ENCODE data around the gene PPP1R7.
A peak's percentile ranks its signal among the peaks of the same experiment; 100 is the strongest.

Gene PPP1R7

DNA sequence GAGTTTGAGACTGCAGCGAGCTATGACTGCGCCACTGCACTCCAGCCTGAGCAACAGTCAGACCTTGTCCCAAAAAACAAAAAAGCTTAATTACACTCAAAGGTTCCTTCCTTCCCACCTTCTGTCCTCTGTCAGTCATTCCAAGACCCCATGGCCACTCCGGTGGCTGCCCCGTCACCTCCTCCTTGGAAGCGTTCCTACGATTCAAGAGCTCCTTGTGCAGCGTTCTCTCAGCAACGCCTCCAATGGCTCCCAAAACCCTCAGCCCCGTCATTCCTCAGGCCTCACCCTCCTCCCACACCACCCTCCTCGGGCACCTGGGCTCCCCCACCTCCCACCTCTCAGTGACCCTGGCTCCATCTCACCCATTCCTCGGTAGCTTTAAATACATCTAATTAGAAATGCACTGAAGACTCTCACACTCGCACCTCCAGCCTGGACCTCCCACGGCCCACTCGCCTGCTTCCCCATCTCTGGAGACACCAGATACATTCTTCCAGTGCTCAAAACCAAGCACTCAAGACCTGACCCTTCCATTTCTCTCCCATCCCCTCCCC lies 9.0 kb upstream of the PPP1R7 start:
- DNase-seq, result no peak

DNA sequence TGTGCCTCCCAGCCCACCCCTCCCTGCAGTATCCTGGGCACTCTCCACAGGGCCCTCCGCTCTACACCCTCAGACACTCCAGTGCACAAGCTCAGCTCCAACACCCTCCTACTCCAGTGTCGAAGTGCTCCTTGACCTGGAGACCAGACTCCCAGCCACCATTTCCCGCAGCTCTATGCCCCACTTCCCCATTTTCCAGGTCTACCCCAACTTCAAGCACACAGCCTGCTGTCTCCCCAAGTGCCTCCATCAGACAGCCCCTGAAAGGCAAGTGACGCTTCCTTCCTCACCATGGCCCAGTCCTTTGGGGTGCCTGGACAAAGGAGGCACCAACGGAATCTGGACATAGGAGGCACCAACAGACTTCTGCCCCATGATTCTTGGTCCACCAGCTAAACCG lies 8.2 kb upstream of the PPP1R7 start:
- DNase-seq, result no peak

DNA sequence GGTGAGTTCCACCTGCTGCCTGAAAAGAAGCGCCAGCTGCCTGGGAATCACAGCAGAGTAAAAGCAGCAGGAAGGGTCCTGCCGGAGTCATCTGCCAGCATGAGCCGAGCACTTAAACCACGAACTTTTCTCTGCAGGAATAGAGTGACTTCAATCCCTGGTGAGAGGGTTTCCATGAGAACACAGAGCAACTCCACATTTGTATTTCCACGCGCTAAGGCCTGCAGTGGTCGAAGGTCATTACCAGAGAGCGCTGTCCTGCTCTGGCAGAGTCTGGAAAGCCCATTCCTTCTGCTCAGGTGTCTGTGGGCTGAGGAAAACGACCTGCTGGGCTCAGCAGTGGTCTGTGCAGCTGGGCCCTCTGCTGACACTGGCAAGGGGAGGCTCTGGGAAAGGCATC lies 7.7 kb upstream of the PPP1R7 start:
- DNase-seq, result no peak

DNA sequence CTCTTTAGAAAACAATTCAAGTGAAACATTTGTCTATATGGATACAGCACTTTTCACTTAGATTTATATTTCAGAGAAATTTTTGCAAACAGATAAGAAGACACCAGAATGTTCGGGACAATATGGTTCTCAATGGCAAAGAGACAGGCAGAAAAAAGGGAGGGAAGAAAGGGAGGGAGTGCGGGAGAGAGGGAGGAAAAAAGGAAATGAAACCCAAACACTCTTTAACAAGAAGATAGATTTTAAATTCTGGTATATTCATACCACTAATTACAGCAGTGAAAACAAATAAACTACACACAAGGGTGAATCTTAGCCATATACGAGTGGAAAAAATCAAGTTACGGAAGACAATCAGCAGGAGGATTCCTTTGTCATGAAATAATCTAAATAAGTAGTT lies 4.0 kb upstream of the PPP1R7 start:
- no peak for DNase-seq

DNA sequence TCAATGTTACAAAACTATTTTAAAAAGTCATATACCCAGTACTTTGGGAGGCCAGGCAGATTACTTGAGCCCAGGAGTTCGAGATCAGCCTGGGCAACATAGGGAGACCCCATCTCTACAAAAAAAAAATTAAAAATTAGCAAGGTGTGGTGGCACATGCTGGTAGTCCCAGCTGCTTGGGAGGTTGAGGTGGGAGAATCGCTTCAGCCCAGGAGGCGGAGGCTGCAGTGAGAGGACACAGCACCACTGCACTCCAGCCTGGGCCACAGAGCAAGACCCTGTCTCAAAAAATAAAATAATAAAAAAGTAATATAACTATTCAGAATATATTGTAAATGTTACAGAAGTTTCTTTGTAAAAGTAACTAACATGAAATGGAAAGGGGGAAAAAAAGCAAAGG lies 2.9 kb upstream of the PPP1R7 start:
- DNase-seq, result no peak

DNA sequence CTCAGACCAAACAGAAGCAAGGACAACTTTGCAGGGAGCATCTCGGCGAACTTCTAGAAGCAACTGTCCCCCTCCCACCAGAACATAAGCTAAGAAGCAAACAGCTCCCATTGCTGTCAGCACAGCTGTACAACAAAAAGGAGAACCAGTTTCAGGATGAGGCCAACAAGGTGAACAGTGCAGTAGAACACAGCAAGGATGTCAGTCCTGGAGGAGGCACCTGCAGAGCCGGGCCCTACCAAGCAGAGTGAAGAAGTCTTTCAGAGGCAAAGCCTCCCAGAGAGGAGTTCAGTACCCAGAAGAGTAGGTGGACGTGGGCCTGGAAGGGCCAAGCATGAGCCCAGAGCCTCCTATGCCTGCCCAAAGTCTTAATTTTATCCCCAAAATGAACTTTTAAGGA lies 2.0 kb upstream of the PPP1R7 start:
- DNase-seq, result no peak

DNA sequence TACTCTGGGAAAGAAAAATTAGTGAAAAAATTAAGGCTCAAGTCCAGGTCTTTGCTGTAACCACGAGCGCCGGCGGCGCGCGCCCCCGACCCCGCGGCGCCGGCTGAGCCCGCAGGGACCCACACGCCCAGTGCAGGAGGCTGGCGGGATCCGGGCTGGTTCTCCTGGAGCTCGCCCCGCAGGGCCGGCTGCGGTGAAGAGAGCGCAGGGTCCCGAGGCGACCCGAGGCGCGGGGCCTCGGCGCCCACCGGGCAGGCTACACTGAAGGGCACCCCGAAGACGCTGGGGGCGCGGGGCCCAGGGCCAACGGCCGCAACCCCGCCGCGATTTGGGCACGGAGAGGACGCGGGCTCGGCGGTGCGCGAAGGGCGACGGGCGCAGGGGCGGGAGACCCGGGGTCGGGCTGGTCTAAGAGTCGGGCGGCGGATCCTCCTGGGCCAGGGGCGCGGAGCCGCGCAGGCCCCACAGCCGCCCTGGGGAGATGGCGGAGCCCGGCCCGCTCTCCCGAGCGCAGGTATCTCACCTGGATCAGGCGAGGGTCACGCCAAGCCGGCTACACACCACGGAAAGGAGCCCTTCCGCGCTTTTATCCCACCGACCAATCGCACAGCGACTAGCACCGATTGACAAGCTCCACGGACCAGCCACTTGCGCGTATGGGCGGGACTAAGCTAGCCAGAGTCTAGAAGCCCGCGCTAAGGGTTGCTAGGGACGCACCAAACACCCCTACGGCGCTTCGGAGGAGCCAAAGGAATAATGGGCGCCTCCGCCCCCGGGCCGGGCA lies 1.2 kb upstream of the PPP1R7 start, which contains the start of gene PASK:
PASK (minus strand) TSS at position 582 of the 784 bp plus-strand sequence. CDS start 6,440 bp downstream, outside the sequence.
- peak; percentile 96 for DNase-seq

DNA sequence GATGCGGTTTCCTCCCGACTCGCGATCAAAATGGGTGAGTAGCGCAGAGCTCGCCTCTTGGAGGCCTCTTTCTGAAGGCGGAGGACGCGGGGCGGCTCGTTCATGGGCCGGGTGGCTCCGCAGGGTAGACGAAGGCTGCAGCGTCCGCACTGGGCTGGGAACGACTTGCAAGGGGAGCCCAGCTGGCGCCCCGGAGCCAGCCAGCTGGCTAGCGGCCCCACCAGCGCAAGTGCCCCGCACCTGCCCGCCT lies 667 bp upstream of the PPP1R7 start:
- no peak for DNase-seq

DNA sequence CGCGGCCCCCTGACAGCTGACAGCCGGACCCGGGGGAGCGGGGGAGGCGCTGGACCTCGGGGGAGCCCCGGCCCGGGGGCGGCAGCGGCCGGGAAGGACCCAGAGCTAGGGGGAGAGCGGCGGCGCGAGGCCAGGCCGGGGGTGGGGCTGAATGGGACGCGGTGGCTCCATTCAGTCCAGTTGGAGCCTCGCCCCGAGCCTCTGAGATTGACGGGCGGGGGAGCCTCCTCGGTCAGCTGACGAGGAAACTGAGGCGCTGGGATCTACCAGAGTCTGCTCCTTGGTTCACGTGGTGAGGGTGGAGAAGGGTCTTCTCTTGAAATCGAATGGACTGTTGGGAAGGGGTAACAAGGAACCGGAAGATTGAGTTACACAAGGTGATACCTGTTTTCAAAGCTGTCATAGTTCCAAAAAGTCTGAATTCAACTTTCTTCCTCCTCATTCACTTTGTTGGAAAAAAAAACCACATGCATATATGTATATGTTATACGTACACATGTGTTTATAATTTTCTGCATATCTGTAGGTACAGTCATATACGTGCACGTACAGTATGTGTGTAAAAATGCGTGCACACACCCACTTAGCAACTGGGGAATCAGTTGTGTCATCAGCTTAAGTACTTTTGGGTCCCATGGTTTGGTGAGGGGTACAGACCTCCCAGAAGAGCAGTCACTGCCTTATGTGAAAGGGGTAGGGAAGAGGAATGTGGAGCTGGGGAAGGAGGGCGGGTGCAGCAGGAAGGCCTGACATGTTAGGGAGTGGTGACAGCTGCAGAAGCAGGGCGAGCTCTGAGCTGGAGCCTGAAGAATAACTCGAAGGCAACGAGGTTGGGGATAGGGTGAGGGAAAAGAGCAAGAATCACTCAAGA lies 628 bp downstream of the PPP1R7 start:
- no peak for DNase-seq

DNA sequence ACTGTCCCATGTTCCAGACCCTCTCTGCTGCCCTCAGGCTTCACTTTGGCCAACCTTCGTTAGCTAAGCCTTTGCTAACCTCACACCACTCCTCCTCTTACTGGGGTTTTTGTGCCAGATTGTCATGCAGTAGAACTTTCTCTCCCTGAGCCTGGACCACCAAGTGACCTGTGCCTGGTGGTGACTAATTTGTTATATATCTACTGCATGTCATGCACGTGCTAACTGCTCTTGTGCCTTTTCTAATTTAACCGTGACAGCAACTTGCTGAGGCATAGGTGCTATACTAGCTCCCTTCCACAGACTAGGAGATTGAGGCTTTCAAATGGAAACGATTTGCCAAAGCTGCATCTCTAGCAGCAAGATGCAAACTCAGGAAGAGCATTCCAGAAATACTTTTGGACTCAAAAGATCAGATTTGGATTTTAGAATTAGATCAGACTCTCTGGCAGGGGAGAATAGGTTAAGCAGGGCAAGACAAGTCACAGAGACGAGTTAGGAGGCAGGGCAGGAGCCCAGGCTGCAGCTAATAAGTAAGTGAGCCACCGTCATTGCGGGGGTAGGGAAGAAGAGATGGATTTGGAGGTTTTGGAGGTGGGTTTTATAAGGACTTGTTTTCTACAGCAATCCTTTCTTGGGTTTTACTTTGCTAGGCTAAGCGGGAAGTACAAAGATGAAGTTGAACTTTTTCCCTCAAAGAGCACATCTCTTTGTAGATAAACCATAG lies 1.8 kb downstream of the PPP1R7 start:
- no peak for DNase-seq

DNA sequence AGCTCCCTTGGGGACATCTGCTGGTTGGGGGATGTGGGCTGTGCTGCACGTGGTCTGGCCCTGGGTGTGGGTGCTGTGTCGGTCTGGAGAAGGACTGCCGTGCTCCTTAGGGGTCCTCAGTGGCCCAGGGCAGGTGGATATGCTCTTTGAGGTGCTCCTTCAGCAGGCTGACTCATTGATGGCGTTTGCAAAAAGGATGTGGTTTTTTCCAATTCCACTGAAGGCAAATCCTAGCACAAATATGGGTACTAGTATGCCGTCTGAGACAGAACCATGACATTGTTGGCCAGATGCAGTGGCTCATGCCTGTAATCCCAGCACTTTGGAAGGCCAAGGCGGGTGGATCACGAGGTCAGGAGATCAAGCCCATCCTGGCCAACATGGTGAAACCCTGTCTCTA lies 3.3 kb downstream of the PPP1R7 start:
- DNase-seq, result no peak

DNA sequence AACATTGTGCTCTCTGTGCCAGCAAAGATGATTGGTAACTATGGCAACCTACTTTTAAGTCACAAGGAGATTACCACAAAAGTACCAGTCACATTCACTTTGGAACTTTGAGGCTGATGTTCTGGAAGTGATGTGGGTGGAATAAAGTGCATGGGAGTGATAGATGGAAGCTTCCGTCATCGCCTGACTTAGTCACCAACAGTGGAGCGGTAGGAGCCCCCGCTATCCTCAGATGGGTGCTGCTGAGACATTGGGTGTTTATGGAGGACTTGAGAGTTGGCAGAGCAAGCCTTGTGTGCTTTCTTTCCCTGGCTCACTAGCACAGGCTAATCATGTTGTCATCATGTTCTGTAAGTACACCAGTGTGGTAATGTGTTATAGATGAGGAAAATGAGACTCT lies 4.6 kb downstream of the PPP1R7 start:
- DNase-seq, result no peak

DNA sequence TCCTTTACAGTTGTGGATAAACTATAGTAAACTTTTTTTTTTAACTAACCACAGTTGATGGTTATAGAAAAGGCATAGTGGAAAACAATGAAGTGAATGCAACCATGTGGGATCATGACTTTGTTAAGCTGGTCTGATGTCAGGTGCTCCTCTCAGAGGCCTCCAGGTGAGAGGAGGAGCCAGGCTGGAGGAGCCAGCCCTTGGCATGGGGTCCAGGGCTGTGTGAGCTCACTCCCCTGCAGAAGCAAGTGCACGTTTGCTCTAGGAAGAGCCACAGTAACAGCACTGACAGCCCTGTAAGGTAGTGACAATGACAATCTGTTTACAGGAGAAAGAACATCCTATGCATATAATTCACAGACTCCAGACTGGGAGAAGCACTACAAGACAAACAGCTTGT lies 5.7 kb downstream of the PPP1R7 start:
- DNase-seq, result no peak

DNA sequence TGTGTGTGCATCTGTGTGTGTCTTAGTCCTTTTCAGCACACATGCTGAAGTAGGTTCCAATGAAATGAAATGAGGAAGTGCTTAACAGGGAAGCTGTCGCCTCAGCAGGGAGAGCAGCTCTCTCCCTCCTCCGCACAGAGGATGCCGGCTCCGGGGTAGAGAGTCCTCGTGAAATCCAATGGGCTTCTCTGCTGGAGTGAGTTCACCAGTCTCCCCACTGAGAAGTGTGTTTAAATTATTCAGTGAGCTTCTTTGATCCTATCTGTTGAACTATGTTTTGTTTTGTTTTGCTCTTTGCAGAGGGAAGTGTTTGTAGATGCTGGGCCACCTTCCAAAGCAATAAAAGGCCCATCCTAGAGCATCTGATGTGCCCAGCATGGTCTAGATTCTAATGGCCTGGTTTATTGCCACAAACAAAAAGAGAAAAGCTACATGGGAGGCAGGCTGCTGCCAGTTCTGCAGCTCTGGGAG lies 6.7 kb downstream of the PPP1R7 start:
- DNase-seq, result peak; percentile 65

DNA sequence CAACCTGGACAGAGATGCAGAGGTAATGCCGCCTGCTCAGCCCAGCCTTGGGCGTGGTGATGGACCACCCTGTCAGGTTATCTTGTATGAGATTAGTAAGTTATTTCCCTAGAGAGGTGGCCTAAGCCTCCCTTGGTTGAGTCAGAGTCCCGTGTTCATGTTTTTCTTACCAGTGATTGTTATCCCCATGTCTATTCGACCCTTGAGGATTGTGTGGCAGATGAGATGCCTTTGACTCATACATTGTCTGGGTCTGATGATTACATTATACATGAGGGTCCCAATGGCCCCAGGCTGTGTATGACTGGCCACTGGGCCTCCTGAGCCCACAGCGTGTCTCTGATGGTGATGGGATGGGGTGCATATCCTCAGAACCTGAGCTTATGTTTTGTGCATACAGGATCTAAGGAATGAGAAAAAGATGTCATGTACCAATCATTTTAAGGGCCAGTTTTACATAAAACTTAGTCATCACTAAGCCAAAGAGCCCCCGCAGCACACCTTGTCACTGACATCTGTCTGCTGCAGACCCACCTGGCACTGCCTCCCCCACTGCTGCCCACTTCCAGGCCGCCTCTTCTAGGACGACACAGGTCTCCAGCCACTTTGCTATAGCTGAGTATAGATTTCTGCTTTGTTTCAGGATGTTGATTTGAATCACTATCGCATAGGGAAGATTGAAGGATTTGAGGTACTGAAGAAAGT lies 7.7 kb downstream of the PPP1R7 start:
- no peak for DNase-seq

DNA sequence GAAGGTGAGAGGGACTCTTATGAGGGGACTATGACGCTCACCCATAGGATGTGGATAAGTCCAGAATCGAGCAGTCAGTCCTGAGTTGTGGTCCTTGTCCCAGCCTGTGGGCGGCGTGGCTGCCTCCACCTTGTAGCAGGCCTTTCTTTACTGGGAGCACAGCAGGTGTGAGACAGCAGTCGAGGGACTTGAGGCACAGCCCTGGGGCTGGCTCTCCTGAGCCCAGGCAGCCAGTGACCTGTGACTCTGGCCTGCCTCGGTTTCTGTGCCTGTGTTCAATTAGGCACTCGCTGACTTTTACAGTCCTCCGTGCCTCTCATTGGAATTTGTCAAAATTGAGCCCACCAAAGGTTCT lies 8.3 kb downstream of the PPP1R7 start:
- no peak for DNase-seq

DNA sequence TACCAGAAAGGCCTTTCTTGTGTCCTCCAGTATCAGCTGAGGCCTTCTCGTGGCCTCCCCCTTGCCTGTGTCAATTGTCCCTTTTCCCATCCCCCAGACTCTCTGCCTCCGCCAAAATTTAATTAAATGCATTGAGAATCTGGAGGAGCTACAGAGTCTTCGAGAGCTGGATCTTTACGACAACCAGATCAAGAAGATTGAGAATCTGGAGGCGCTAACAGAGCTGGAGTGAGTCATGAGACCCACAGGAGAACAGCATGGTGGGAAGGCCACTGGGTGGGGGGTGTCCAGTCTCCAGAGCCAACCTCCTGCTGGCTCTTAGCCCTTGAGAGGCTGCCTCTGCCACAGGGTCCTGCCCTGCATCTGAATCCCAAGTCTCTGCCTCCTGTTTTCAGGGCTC lies 8.8 kb downstream of the PPP1R7 start:
- DNase-seq, result no peak

DNA sequence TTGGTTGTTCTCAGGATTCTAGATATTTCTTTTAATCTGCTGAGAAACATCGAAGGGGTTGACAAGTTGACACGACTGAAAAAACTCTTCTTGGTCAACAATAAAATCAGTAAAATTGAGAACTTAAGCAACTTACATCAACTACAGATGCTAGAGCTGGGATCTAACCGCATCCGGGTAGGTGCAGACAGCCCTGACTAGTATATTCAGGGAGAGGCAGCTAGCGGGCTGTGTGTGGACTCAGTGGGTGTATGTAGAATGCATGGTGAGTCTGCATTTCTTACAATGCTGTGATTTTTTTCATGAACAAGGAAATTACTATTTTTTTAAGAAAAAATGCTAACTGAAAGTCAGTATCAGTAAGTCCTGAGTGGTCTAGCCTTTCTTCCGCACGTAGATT lies 10.1 kb downstream of the PPP1R7 start:
- no peak for DNase-seq

DNA sequence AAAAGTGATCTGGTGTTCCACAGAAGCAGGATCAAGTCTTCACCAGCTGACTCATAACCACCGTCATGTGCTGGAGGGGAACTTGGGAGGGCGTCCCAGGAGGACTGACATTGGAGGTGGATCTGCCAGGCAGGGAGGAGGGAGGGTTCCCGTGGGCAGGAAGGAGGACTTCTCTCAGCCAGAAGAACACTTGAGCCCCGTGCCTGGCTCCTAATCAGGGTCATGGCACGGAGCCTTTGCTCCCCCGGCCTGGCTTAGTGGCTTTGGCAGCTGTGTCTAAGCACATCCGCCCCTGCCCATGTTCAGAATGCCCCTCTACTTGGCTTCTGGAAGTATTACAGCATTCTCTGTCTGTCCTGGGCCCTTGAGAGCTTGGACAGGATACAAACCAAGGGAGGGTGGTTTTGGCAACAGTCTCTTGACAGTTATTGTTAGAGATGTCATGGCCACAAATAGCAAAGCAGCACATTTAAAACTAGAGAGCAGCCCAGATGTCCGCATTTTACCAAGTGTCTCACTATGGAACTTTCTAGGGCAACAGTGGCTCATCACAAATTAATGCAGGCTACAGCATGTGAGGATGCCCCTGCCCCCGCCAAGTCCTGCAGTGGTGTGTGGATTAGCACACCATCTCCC lies 11.5 kb downstream of the PPP1R7 start:
- peak; percentile 25 for DNase-seq

DNA sequence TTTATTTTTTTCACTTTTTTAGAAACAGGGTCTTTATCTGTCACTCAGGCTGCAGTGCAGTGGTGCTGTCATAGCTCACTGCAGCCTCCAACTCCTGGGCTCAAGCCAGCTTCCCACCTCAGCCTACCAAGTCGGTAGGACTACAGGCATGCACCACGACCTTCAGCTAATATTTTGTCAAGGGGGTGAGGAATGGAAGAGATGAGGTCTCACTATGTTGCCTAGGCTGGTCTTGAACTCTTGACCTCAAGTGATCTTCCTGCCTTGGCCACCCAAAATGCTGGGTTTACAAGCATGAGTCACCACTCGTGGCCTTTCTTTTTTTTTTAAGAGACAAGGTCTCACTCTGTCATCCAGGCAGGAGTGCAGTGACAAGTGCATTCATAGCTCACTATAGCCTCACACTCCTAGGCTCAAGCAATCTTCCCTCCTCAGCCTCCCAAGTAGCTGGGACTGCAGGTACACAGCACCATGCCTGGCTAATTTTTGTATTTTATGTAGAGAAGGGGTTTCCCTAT lies 13.4 kb downstream of the PPP1R7 start:
- no peak for DNase-seq

DNA sequence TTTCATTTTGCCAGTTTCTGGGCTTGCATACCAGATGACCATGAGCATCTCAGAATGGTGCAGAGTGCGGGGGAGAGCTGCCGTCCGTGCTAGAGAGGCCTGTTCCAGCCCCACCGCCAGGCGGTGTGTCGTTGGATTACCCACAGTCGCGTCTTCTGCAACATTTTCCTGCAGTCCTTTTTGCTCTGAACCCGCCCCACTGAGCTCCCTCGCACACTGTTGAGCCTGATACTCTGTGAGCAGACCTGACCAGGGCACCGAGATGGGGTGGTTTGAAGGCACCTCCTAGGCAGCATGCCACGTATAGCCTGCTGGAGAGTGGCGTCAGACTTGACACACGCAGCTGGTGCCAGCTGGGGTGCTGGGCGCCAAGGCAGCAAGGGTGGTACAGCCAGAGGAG lies 18.1 kb downstream of the PPP1R7 start:
- no peak for DNase-seq

DNA sequence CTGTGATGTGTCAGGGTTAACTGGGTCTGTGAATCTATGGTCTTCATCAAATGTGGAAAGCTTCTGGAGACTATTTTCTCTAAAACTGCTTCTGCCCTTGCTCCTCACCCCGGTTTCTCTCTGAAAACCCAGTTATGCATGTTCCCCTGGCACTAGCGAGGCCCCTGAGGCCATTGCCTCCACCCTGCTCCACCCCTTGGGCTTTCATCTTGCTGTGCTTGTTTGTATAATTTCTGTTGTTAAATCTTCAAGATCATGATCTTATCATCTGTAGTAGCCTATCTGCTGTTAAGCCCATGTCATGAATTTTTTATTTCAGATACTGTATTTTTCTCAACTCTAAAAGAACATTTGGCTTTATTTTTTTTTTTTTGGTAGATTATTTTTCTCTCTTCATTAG lies 23.3 kb downstream of the PPP1R7 start:
- DNase-seq, result no peak

All from suppressor macrophage treated with lipopolysaccharide for 4 hours (primary cell).